GM12872 (cell line): Measurements from ENCODE around the gene SPINK4.

Experiments used
- CTCF ChIP-seq: IDR thresholded peaks from 3 replicates; pipeline ENCODE4 v1.5.1; 2011; ENCODE audit warnings: low read depth, mild to moderate bottlenecking, low read length, moderate library complexity; ENCODE audit not compliant: insufficient read depth

SPINK4 gene

DNA sequence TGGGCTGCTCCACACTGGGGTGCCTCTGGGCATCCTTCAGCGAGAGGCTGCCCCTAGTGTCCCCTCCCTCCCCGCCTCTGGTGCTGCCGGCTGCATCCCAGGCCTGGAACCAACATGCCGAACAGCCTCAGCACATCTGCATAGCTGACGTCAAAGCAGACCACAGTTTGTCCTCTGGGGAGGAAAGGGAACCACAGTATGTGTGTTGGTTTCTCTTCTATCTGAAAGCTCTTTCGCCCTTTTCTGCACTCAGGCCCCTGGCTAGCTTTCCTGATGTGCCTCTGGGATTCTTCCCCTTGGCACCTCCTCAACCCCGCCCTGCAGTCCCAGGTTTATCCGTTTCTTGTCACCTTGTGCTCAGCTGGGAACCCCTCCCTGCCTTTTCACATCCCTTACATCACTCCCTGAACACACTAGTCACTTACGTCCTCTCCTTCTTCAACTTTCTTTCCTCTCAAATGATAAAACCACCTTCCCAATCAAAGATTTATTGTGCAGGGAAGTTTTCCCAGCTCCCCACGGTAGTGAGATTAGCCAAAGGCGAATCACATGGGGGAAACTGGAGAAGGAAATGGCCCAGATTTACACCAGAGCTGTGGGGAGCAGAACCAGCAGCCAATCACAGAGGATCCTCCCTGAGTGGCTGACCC lies 37.3 kb upstream of the SPINK4 start:
- 0 out of 3 replicates have a peak, but pooled peaks have one; percentile 1 for TF ChIP-seq CTCF

DNA sequence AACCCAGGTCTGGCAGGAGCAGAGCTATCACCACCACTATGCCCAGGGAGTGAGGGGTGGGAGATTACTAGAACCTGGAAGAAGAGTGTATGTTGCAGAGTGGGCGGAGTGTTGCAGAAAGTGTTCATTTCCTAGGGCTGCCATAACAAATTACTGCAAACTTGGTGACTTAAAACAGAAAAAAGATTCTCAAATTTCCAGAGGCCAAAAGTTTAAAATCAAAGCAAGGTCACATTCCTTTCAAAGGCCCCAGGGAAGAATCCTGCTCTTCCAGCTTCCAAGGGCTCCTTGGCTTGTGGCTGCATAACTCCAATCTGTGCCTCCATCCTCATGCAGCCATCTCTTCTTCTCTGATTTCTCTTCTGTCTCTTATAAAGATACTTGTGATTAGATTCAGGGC lies 30.6 kb upstream of the SPINK4 start:
- no peak for TF ChIP-seq CTCF

GRCh38 chr9:33210006-33210715 lies 29.8 kb upstream of the SPINK4 start:
- TF ChIP-seq CTCF: no peak

DNA sequence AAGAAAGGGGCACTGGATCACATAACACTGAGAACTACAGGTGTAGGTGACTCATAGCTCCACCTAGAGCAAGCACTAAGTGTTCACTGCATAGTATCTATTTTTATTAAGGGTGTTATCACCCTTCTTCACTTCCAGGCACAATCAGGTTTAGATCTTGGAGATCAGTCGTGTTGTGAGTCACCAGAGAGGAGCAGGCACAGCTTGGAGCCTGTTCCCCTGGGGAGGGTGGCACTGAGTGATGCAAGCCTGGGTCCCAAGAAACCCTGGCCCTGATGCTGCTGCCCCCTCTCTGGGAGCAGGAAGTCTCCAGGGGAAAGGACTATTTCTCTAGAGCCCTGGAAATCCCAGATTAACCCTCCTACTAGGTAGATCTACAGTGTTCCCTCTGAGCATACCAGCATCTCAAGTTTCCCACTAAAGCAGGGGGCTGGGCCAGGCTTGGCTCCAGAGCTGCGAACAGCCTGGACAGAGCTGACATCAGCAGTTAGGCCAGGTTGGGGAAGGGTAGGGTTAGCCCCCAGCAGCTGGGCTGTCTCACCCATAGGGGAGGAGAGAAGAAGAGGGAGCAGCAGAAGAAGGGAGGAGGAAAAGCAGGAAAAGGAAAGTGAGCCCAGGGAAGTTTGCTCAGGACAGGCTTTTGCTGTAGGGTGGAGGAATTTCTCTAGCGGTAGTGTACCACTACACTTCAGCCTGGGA lies 28.1 kb upstream of the SPINK4 start:
- TF ChIP-seq CTCF: no peak

- TF ChIP-seq CTCF: no peak
Measured at GRCh38 chr9:33220681-33221567, 19.0 kb upstream of the SPINK4 start.

DNA sequence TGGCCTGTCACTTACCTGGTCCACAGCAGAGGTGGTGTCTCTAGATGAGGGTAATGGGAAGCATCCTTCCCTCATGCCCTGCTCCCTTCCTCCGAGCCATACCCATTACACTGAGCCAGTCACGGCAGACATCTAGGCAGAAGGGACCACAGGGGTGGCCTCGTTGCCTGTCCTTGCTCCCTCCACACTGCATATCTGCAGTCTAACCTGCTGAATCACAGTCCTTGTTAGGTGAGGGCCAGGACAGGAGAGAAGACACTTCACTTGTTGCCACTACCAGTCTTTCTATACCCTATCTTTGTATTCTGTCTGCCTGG lies 18.4 kb upstream of the SPINK4 start:
- TF ChIP-seq CTCF: no peak

DNA sequence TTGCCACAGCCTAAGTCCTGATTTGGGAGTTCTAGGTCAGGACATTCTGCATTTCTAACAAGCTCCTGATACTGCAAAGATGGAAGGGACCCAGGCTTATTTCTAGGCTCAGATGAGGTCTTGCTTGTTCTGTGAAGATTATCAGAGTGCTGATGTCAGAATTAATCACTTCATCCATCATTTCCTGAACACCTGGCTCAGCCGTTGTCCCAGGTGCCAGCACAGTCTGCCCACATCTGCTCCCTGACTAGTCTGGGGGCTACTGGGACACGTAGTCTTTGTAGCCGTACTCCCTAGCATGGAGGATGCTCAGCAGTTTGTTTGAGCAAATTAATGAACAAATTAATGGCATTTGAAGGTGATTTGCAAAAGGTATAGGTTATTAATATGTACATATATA lies 17.9 kb upstream of the SPINK4 start:
- TF ChIP-seq CTCF: no peak
